Vagina (tissue), 2 donors: ENCODE results near the gene COL23A1. TPM values are rescaled to one million over a fixed set of nuclear protein-coding genes. Genes with fewer than 3 reads are reported as not detected.
A peak's percentile ranks its signal among the peaks of the same experiment; 100 is the strongest.

Experiments
- DNase-seq, 2 donors: peaks; one replicate each; pipeline ENCODE4 v3.0.0-alpha.2; 2017; ENCODE audit errors: extremely low spot score in 2 of 2
- H3K27ac ChIP-seq: fragments of 200-600 bp; sonication (generic); one replicate; pipeline ENCODE4 v1.5.1; 2019
- H3K27me3 ChIP-seq: fragments of 200-600 bp; sonication (generic); one replicate; pipeline ENCODE4 v1.5.1; 2019
- H3K36me3 ChIP-seq, 2 donors: fragments of 200-600 bp; sonication (generic); one replicate each; pipeline ENCODE4 v1.5.1; 2017 to 2019
- H3K4me1 ChIP-seq: fragments of 200-600 bp; sonication (generic); one replicate; pipeline ENCODE4 v1.5.1; 2019
- H3K4me3 ChIP-seq, 2 donors: fragments of 200-600 bp; sonication (generic); 1 replicate in 1 of 2; 2 replicates in 1 of 2; pipeline ENCODE4 v1.5.1; 2016 to 2019
- H3K9me3 ChIP-seq: fragments of 200-600 bp; sonication (generic); one replicate; pipeline ENCODE4 v1.5.1; 2019
- CTCF ChIP-seq, 3 experiments: fragments of 450-650 bp in 2 of 3; fragments of 200-600 bp in 1 of 3; sonication (generic) in 1 of 3; IDR thresholded peaks; one replicate each; pipeline ENCODE4 v1.5.1; 2017 to 2019; ENCODE audit warnings: antibody characterized with exemption in 3 of 3, mild to moderate bottlenecking in 2 of 3, moderate library complexity in 2 of 3
- POLR2A ChIP-seq, 2 donors: fragments of 450-650 bp; IDR thresholded peaks; one replicate each; pipeline ENCODE4 v1.6.1; 2017; ENCODE audit warnings: antibody characterized with exemption in 2 of 2, mild to moderate bottlenecking in 2 of 2, moderate library complexity in 2 of 2
- POLR2AphosphoS5 ChIP-seq, 2 donors: sonication (generic); formaldehyde crosslinking; IDR thresholded peaks; one replicate each; pipeline ENCODE4 v1.9.0; 2017; ENCODE audit warnings: antibody characterized with exemption in 2 of 2, mild to moderate bottlenecking in 2 of 2, low read depth in 1 of 2; ENCODE audit not compliant: insufficient read depth in 1 of 2
- intact Hi-C: fragments of 100-400 bp; cut with DNase I; formaldehyde crosslinking; loops from one replicate; pipeline ENCODE4 v1.15.1; 2023
- total RNA-seq: library from RNA; depleted of rRNA; stranded (reverse); fragments of >200 nt; gene quantifications from one replicate; pipeline ENCODE4 v1.2.3, GENCODE V29; 2016

The COL23A1 gene
- total RNA-seq, 1 donor from 2014 or later, result 3.7 TPM

GRCh38 chr5:178386336-178386931, 203.8 kb downstream of the COL23A1 start:
- no peak for TF ChIP-seq CTCF (IDR thresholded peaks at IDR 0.05)
- TF ChIP-seq POLR2AphosphoS5 (IDR thresholded peaks at IDR 0.05; ENCODE audit: insufficient read depth in 1 of 2, low read depth in 1 of 2), result no peak
- no peak for TF ChIP-seq POLR2A (IDR thresholded peaks at IDR 0.05)
- Histone ChIP-seq H3K4me3 (no peak overlapping the region), H3K4me1 (no peaks in the 10 kb centered on the region), H3K9me3 (no peaks in the 10 kb centered on the region), H3K36me3 (no peaks in the 10 kb centered on the region), H3K27ac (no peak overlapping the region), H3K27me3 (no peaks in the 10 kb centered on the region)
- intact Hi-C loops, result no loop called here
- DNase-seq, result no peak

- no peaks in the 10 kb centered on the region for H3K4me1 ChIP-seq
- no peaks in the 10 kb centered on the region for H3K36me3 ChIP-seq
- H3K4me3 ChIP-seq, result no peak overlapping the region
- intact Hi-C loops, result no loop called here
- no peak for DNase-seq
- no peak for TF ChIP-seq POLR2A (IDR thresholded peaks at IDR 0.05)
- TF ChIP-seq CTCF (IDR thresholded peaks at IDR 0.05), result no peak
- TF ChIP-seq POLR2AphosphoS5 (IDR thresholded peaks at IDR 0.05; ENCODE audit: insufficient read depth in 1 of 2, low read depth in 1 of 2), result no peak
- no peaks in the 10 kb centered on the region for H3K9me3 ChIP-seq
- no peak overlapping the region for H3K27ac ChIP-seq
- no peaks in the 10 kb centered on the region for H3K27me3 ChIP-seq
Observed at GRCh38 chr5:178385496-178385890, 204.7 kb downstream of the COL23A1 start.

GRCh38 chr5:178384816-178385495, 205.2 kb downstream of the COL23A1 start:
- TF ChIP-seq POLR2AphosphoS5 (IDR thresholded peaks at IDR 0.05; ENCODE audit: insufficient read depth in 1 of 2, low read depth in 1 of 2), result no peak
- TF ChIP-seq CTCF (IDR thresholded peaks at IDR 0.05), result no peak
- no peak for TF ChIP-seq POLR2A (IDR thresholded peaks at IDR 0.05)
- intact Hi-C loops, result no loop called here
- Histone ChIP-seq H3K36me3 (no peaks in the 10 kb centered on the region), H3K27ac (no peak overlapping the region), H3K9me3 (no peaks in the 10 kb centered on the region), H3K4me1 (no peaks in the 10 kb centered on the region), H3K27me3 (no peaks in the 10 kb centered on the region), H3K4me3 (peak overlapping the region in 1 of 2 donors; percentile 10)
- no peak for DNase-seq

- Histone ChIP-seq H3K27ac (no peak overlapping the region), H3K27me3 (no peaks in the 10 kb centered on the region), H3K4me1 (no peaks in the 10 kb centered on the region), H3K36me3 (no peaks in the 10 kb centered on the region), H3K4me3 (peak overlapping the region in 1 of 2 donors; percentile 10), H3K9me3 (no peaks in the 10 kb centered on the region)
- intact Hi-C loops, result no loop called here
- no peak for DNase-seq
- TF ChIP-seq POLR2A (IDR thresholded peaks at IDR 0.05) (no peak), CTCF (IDR thresholded peaks at IDR 0.05) (no peak), POLR2AphosphoS5 (IDR thresholded peaks at IDR 0.05; ENCODE audit: insufficient read depth in 1 of 2, low read depth in 1 of 2) (no peak)
Observed at GRCh38 chr5:178383919-178384815, 206.0 kb downstream of the COL23A1 start.
